Measurements from ENCODE around the gene TRPC4AP.
"Not testable (repeated sequence)": the region's sequence is repeated elsewhere in the genome, so short reads cannot be mapped to it uniquely, and the experiment has no call there.

Gene TRPC4AP

GRCh38 chr20:35092524-35093266 lies at the start of gene TRPC4AP:
TSS of gene TRPC4AP (minus strand) at chr20:35092807. CDS start at chr20:35092781, 26 bp downstream.
- DNase-seq (ENCODE audit: low spot score), result peak; percentile 96
- peak; percentile 95 for FAIRE-seq

- FAIRE-seq (no peak), DNase-seq (ENCODE audit: low spot score) (no peak)
Measured at GRCh38 chr20:35135867-35136586, 43.4 kb upstream of the TRPC4AP start.

- no peak for DNase-seq (ENCODE audit: low spot score)
- no peak for FAIRE-seq
Measured at GRCh38 chr20:35134880-35135279, 42.3 kb upstream of the TRPC4AP start.

GRCh38 chr20:35134472-35134871 lies 41.9 kb upstream of the TRPC4AP start:
- DNase-seq (ENCODE audit: low spot score) (no peak), FAIRE-seq (no peak)

GRCh38 chr20:35133735-35134134 lies 41.1 kb upstream of the TRPC4AP start:
- FAIRE-seq (no peak), DNase-seq (ENCODE audit: low spot score) (no peak)

- DNase-seq (ENCODE audit: low spot score) (no peak), FAIRE-seq (no peak)
Measured at GRCh38 chr20:35133031-35133430, 40.4 kb upstream of the TRPC4AP start.

GRCh38 chr20:35131934-35132333 lies 39.3 kb upstream of the TRPC4AP start:
- DNase-seq (ENCODE audit: low spot score), result no peak
- no peak for FAIRE-seq

- no peak for DNase-seq (ENCODE audit: low spot score)
Measured at GRCh38 chr20:35129647-35130069, 37.1 kb upstream of the TRPC4AP start.

GRCh38 chr20:35125753-35126152 lies 33.1 kb upstream of the TRPC4AP start:
- no peak for FAIRE-seq
- no peak for DNase-seq (ENCODE audit: low spot score)

More at GRCh38 chr20:35129647-35130069, 37.1 kb upstream of the TRPC4AP start:
- no peak for FAIRE-seq

GRCh38 chr20:35122756-35123405 lies 30.3 kb upstream of the TRPC4AP start:
- FAIRE-seq (no peak), DNase-seq (ENCODE audit: low spot score) (no peak)

GRCh38 chr20:35121186-35121585 lies 28.6 kb upstream of the TRPC4AP start:
- no peak for FAIRE-seq
- DNase-seq (ENCODE audit: low spot score), result no peak

GRCh38 chr20:35120012-35120701 lies 27.6 kb upstream of the TRPC4AP start:
- DNase-seq (ENCODE audit: low spot score) (no peak), FAIRE-seq (no peak)

GRCh38 chr20:35117629-35118028 lies 25.0 kb upstream of the TRPC4AP start:
- FAIRE-seq (no peak), DNase-seq (ENCODE audit: low spot score) (no peak)

GRCh38 chr20:35117196-35117595 lies 24.6 kb upstream of the TRPC4AP start:
- no peak for DNase-seq (ENCODE audit: low spot score)
- FAIRE-seq, result no peak

GRCh38 chr20:35116258-35116657 lies 23.7 kb upstream of the TRPC4AP start:
- FAIRE-seq (no peak), DNase-seq (ENCODE audit: low spot score) (no peak)

- DNase-seq (ENCODE audit: low spot score) (no peak), FAIRE-seq (no peak)
Measured at GRCh38 chr20:35115606-35116005, 23.0 kb upstream of the TRPC4AP start.

GRCh38 chr20:35112276-35112675 lies 19.7 kb upstream of the TRPC4AP start:
- not testable (repeated sequence) for FAIRE-seq; DNase-seq (ENCODE audit: low spot score)

- FAIRE-seq (no peak), DNase-seq (ENCODE audit: low spot score) (peak; percentile 47)
Measured at GRCh38 chr20:35111141-35111888, 18.7 kb upstream of the TRPC4AP start.

- DNase-seq (ENCODE audit: low spot score) (no peak), FAIRE-seq (no peak)
Measured at GRCh38 chr20:35108921-35109320, 16.3 kb upstream of the TRPC4AP start.

GRCh38 chr20:35106827-35107380 lies 14.3 kb upstream of the TRPC4AP start:
- DNase-seq (ENCODE audit: low spot score), result no peak
- no peak for FAIRE-seq

Measured in urothelium cell line (cell line).